Measurements from ENCODE around the gene NFATC1.

DNA sequence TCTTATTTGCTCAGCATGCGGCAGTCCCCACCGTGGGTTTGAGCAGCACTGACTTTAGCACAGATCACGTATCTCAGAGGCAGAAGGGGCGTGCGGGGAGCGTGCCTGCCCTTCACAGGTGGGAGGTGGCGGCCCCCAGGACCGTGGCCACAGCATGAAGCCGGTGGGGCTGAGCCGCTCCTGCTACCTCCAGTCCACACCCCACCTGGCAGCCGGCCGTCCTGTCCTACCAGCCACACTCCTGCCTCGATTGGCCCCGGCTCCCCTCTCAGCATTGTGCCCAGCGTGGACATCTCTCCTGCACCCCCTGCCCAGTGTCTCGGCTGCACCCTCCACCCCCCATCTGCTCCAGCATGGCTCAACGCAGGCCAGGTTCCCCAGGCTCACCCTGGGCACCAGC lies 73.6 kb downstream of the NFATC1 start:
- TF ChIP-seq CTCF (IDR thresholded peaks at IDR 0.05) (no peak), POLR2A (IDR thresholded peaks at IDR 0.05) (no peak)

Data from esophagus squamous epithelium (tissue), 4 donors.